K562 (cell line): Measurements from ENCODE around the gene ACTRT2. TPM values are rescaled to one million over a fixed set of nuclear protein-coding genes. Genes with fewer than 3 reads are reported as not detected.

Experiments
- ATAC-seq: fragments of 200-7000 bp; cut with Tn5 transposase; 3 replicates; pipeline ENCODE4 v1.9.1; 2020; ENCODE audit warnings: moderate library complexity
- BruUV-seq: library from RNA; stranded (reverse); fragments of 400-500 nt; replicated peaks from 2 replicates; lab custom pipeline; 2021; lab: Mats Ljungman, UMichigan
- CTCF ChIA-PET: fragments of 300-600 bp; formaldehyde crosslinking; extraction: SDS; loops from one replicate; lab custom pipeline; 2021; ENCODE audit warnings: low intra/inter-chr PET ratio; lab: Yijun Ruan, JAX
- POLR2A ChIA-PET: fragments of 300-600, 350-650 bp; sonication (Branson Sonifier 250); formaldehyde crosslinking; extraction: SDS; loops from one replicate; lab custom pipeline; 2021; ENCODE audit warnings: antibody characterized with exemption, inconsistent platforms; lab: Yijun Ruan, JAX
- DNase-seq, 4 experiments: peaks; one replicate each; pipeline versions ENCODE4 v3.0.0 to v3.0.0-alpha.2; 2011 to 2018; ENCODE audit warnings: low spot score in 3 of 4, mixed read lengths in 3 of 4; ENCODE audit errors: extremely low read depth in 1 of 4
- FAIRE-seq: peaks from 2 replicates; lab custom pipeline; 2011; peaks lifted over from hg19 to GRCh38; lab: Jason Lieb, UNC
- H2AFZ ChIP-seq: 2 replicates; pipeline ENCODE4 v1.6.0; 2011; ENCODE audit warnings: low read depth, low read length, control low read depth, inconsistent platforms
- H3K27ac ChIP-seq: fragments of 200-600 bp; 3 replicates; pipeline ENCODE4 v1.8.0; 2011; ENCODE audit warnings: low read depth, mild to moderate bottlenecking, control low read depth, inconsistent platforms, low read length, moderate library complexity, mixed read lengths; ENCODE audit errors: extremely low read depth
- H3K27me3 ChIP-seq, 2 experiments: fragments of 300-600 bp in 1 of 2; 2 replicates in 1 of 2; 3 replicates in 1 of 2; pipeline versions ENCODE4 v1.6.0 to v1.8.0; 2011; ENCODE audit warnings: inconsistent platforms in 2 of 2, low read length in 2 of 2, mild to moderate bottlenecking in 1 of 2, mixed read lengths in 1 of 2, moderate library complexity in 1 of 2; ENCODE audit not compliant: control insufficient read depth in 2 of 2, insufficient read depth in 2 of 2
- H3K36me3 ChIP-seq: fragments of 300-600 bp; 3 replicates; pipeline ENCODE4 v1.8.0; 2011; ENCODE audit warnings: mild to moderate bottlenecking, low read length, inconsistent platforms; ENCODE audit not compliant: control insufficient read depth, insufficient read depth
- H3K4me1 ChIP-seq, 2 experiments: fragments of 200-600 bp in 1 of 2; replicated peaks in 1 of 2; 2 replicates in 1 of 2; 3 replicates in 1 of 2; pipeline versions ENCODE4 v1.5.1 to v1.8.0; 2011; ENCODE audit warnings: inconsistent platforms in 2 of 2, low read length in 2 of 2, mild to moderate bottlenecking in 1 of 2, mixed read lengths in 1 of 2, moderate library complexity in 1 of 2; ENCODE audit not compliant: control insufficient read depth in 2 of 2, insufficient read depth in 2 of 2
- H3K4me2 ChIP-seq: 2 replicates; pipeline ENCODE4 v1.6.1; 2011; ENCODE audit warnings: low read length, control low read depth, inconsistent platforms, mixed read lengths; ENCODE audit not compliant: insufficient read depth
- H3K4me3 ChIP-seq: fragments of 200-600 bp; sonication (generic), shearing (Covaris generic); 2 replicates; pipeline ENCODE4 v1.5.1; 2016; ENCODE audit warnings: control low read depth, inconsistent platforms
- H3K79me2 ChIP-seq: fragments of 200-600 bp; 3 replicates; pipeline ENCODE4 v1.8.0; 2011; ENCODE audit warnings: low read length, inconsistent platforms; ENCODE audit not compliant: control insufficient read depth, insufficient read depth
- H3K9ac ChIP-seq, 2 experiments: 2 replicates each; pipeline versions ENCODE4 v1.6.0 to v1.6.1; 2011; ENCODE audit warnings: low read depth in 2 of 2, low read length in 2 of 2, control low read depth in 1 of 2, inconsistent platforms in 1 of 2, mild to moderate bottlenecking in 1 of 2, mixed read lengths in 1 of 2; ENCODE audit not compliant: insufficient read depth in 1 of 2
- H3K9me1 ChIP-seq: one replicate; pipeline ENCODE4 v1.6.0; 2011; ENCODE audit warnings: inconsistent platforms, mild to moderate bottlenecking, low read length, moderate library complexity; ENCODE audit not compliant: control insufficient read depth, insufficient read depth
- H3K9me3 ChIP-seq: replicated peaks from 2 replicates; pipeline ENCODE4 v1.5.1; 2011; ENCODE audit warnings: low read depth, low read length, inconsistent platforms; ENCODE audit not compliant: control insufficient read depth, insufficient read depth
- H4K20me1 ChIP-seq: replicated peaks from 2 replicates; pipeline ENCODE4 v1.6.1; 2011; ENCODE audit warnings: low read length, inconsistent platforms, mixed read lengths; ENCODE audit not compliant: control insufficient read depth, insufficient read depth
- NRF1 ChIP-seq, 2 experiments: fragments of 450-650 bp; IDR thresholded peaks in 1 of 2; conservative IDR thresholded peaks in 1 of 2; 2 replicates each; pipeline ENCODE4 v1.6.1; 2014; ENCODE audit warnings: mild to moderate bottlenecking in 2 of 2
- ZNF143 ChIP-seq: sonication (generic); formaldehyde crosslinking; IDR thresholded peaks from 2 replicates; pipeline ENCODE4 v1.9.0; 2022; ENCODE audit warnings: mild to moderate bottlenecking, missing genetic modification reagents
- WGBS: fragments of 100-300 bp; shearing (Covaris generic); methylation state at CpG from one replicate; pipeline ENCODE4 v1.1.6; 2016; ENCODE audit warnings: low coverage, mixed read lengths; ENCODE audit not compliant: insufficient coverage; ENCODE audit errors: missing lambda C conversion rate; 5-methylcytosine and 5-hydroxymethylcytosine counted together
- in situ Hi-C: fragments of 300-500 bp; cut with MboI; formaldehyde crosslinking; loops from 4 replicates; pipeline ENCODE4 v1.15.0; 2018; ENCODE audit warnings: inconsistent platforms, mixed read lengths
- intact Hi-C: fragments of 100-400 bp; cut with micrococcal nuclease; formaldehyde crosslinking; loops from 2 replicates; pipeline ENCODE4 v1.14.2; 2022
- polyA plus RNA-seq, 8 experiments: library from polyadenylated mRNA; depleted of rRNA in 4 of 8; stranded (reverse) in 5 of 8; unstranded in 3 of 8; fragments of >200 nt; fragmentation: Nextera tagmentation in 2 of 8; fragmentation: Illumina TruSeq in 1 of 8; extraction: Ambion mirVana in 2 of 8; extraction: Trizol in 1 of 8; gene quantifications; 2 replicates each; pipeline versions ENCODE4 v1.2.1 to v1.2.3, GENCODE V29; 2011 to 2014; ENCODE audit warnings: inconsistent platforms in 1 of 8, missing spikeins in 1 of 8
- total RNA-seq, 7 experiments: library from RNA; depleted of rRNA in 6 of 7; stranded (reverse); fragments of >200 nt in 6 of 7; fragmentation: Illumina TruSeq in 2 of 7; extraction: Trizol in 2 of 7; gene quantifications; 2 replicates each; pipeline versions ENCODE4 v1.2.1 to v1.2.3, GENCODE V29; 2011 to 2021; ENCODE audit warnings: low replicate concordance in 1 of 7

ACTRT2 gene
- total and polyA plus RNA-seq, 9 of the 15 experiments (the other 6 are each of a cell fraction or from before 2014, with no cell fraction given) = not detected

- BruUV-seq = no TSS peak
- Histone ChIP-seq H3K36me3 (no peaks in the 10 kb centered on the region), H4K20me1 (no peaks in the 10 kb centered on the region), H3K9ac (no peak within 1 kb of the TSS), H3K27ac (no peak within 1 kb of the TSS), H3K79me2 (no peaks in the 10 kb centered on the region), H3K27me3 (peaks cover 2 to 22% of the 10 kb centered on the region in 2 experiments; a peak in 3 of 5 replicates), H3K4me1 (no peaks in the 10 kb centered on the region), H3K9me1 (no peaks in the 10 kb centered on the region), H3K4me2 (no peak within 1 kb of the TSS), H3K9me3 (no peaks in the 10 kb centered on the region), H3K4me3 (no peak within 1 kb of the TSS), H2AFZ (no peak within 1 kb of the TSS)
- FAIRE-seq = no peak
- intact Hi-C loops = no loop called here
- ATAC-seq = no peak
- POLR2A ChIA-PET = interaction anchor here (0.6 kb wide), 1 partner anchor 96 kb away, joined by 3 read pairs; no protein-coding TSS in a partner anchor
- in situ Hi-C loops = no loop called here
- CTCF ChIA-PET = no interaction called here
- peak; percentile 47 to 58; a peak in 3 of 4 replicates for TF ChIP-seq NRF1 (conservative IDR thresholded peaks at IDR 0.05 in 1 of 2, IDR thresholded peaks at IDR 0.05 in 1 of 2)
- no peak for TF ChIP-seq ZNF143 (CRISPR knock-in tag)
- no peak for DNase-seq
- 37% methylated on average over 23 of the region's 106 CpGs for WGBS
These were observed 47.5 kb downstream of the ACTRT2 start, which contains the start of gene PRDM16 for GRCh38 chr1:3068564-3069431. PRDM16 (plus strand) TSS chr1:3069203; CDS start chr1:3069260, 57 bp downstream.
